ENCODE results near the gene KISS1. TPM values are rescaled to one million over a fixed set of nuclear protein-coding genes. Genes with fewer than 3 reads are reported as not detected.

Gene KISS1
- total RNA-seq, 1 experiment from 2014 or later, result not detected

GRCh38 chr1:204202481-204202880 lies 6.2 kb upstream of the KISS1 start:
- no peaks in the 10 kb centered on the region for H3K27me3 ChIP-seq (ENCODE audit: low read length)
- H3K4me2 ChIP-seq (ENCODE audit: low read depth, low read length, poor library complexity, severe bottlenecking), result no peak overlapping the region
- H3K27ac ChIP-seq (ENCODE audit: low read length), result no peak overlapping the region
- H3K36me3 ChIP-seq (ENCODE audit: insufficient read depth, low read length), result no peaks in the 10 kb centered on the region
- no peak overlapping the region for H2AFZ ChIP-seq (ENCODE audit: low read length)
- no peak overlapping the region for H3K9ac ChIP-seq (ENCODE audit: low read length)
- no peaks in the 10 kb centered on the region for H3K4me1 ChIP-seq (ENCODE audit: low read length)
- DNase-seq, result no peak
- H3K9me3 ChIP-seq (ENCODE audit: low read length), result no peaks in the 10 kb centered on the region
- H4K20me1 ChIP-seq (ENCODE audit: insufficient read depth, low read depth, low read length), result no peaks in the 10 kb centered on the region
- H3K79me2 ChIP-seq (ENCODE audit: low read length), result no peaks in the 10 kb centered on the region
- no peaks in the 10 kb centered on the region for H3K9me2 ChIP-seq (replicated peaks; ENCODE audit: insufficient read depth, low read length)
- no peak overlapping the region for H3K4me3 ChIP-seq (ENCODE audit: low read length)

GRCh38 chr1:204201348-204202040 lies 5.2 kb upstream of the KISS1 start:
- H3K9ac ChIP-seq (ENCODE audit: low read length), result no peak overlapping the region
- H3K4me1 ChIP-seq (ENCODE audit: low read length), result no peaks in the 10 kb centered on the region
- no peaks in the 10 kb centered on the region for H4K20me1 ChIP-seq (ENCODE audit: insufficient read depth, low read depth, low read length)
- no peaks in the 10 kb centered on the region for H3K9me3 ChIP-seq (ENCODE audit: low read length)
- DNase-seq, result no peak
- H3K79me2 ChIP-seq (ENCODE audit: low read length), result no peaks in the 10 kb centered on the region
- H3K36me3 ChIP-seq (ENCODE audit: insufficient read depth, low read length), result no peaks in the 10 kb centered on the region
- no peak overlapping the region for H2AFZ ChIP-seq (ENCODE audit: low read length)
- H3K27me3 ChIP-seq (ENCODE audit: low read length), result no peaks in the 10 kb centered on the region
- H3K4me3 ChIP-seq (ENCODE audit: low read length), result no peak overlapping the region
- no peak overlapping the region for H3K4me2 ChIP-seq (ENCODE audit: low read depth, low read length, poor library complexity, severe bottlenecking)
- H3K9me2 ChIP-seq (replicated peaks; ENCODE audit: insufficient read depth, low read length), result no peaks in the 10 kb centered on the region
- no peak overlapping the region for H3K27ac ChIP-seq (ENCODE audit: low read length)

GRCh38 chr1:204199579-204199978 lies 3.3 kb upstream of the KISS1 start:
- Histone ChIP-seq H3K4me1 (ENCODE audit: low read length) (no peaks in the 10 kb centered on the region), H3K4me3 (ENCODE audit: low read length) (no peak overlapping the region), H3K27ac (ENCODE audit: low read length) (no peak overlapping the region), H3K9me2 (replicated peaks; ENCODE audit: insufficient read depth, low read length) (no peaks in the 10 kb centered on the region), H3K9me3 (ENCODE audit: low read length) (no peaks in the 10 kb centered on the region), H3K9ac (ENCODE audit: low read length) (no peak overlapping the region), H3K4me2 (ENCODE audit: low read depth, low read length, poor library complexity, severe bottlenecking) (no peak overlapping the region), H3K36me3 (ENCODE audit: insufficient read depth, low read length) (no peaks in the 10 kb centered on the region), H3K27me3 (ENCODE audit: low read length) (no peaks in the 10 kb centered on the region), H2AFZ (ENCODE audit: low read length) (no peak overlapping the region), H3K79me2 (ENCODE audit: low read length) (no peaks in the 10 kb centered on the region), H4K20me1 (ENCODE audit: insufficient read depth, low read depth, low read length) (no peaks in the 10 kb centered on the region)
- no peak for DNase-seq

- no peak overlapping the region for H3K4me2 ChIP-seq (ENCODE audit: low read depth, low read length, poor library complexity, severe bottlenecking)
- no peaks in the 10 kb centered on the region for H3K4me1 ChIP-seq (ENCODE audit: low read length)
- H3K9me2 ChIP-seq (replicated peaks; ENCODE audit: insufficient read depth, low read length), result no peaks in the 10 kb centered on the region
- no peak overlapping the region for H3K27ac ChIP-seq (ENCODE audit: low read length)
- no peak overlapping the region for H3K9ac ChIP-seq (ENCODE audit: low read length)
- H3K79me2 ChIP-seq (ENCODE audit: low read length), result no peaks in the 10 kb centered on the region
- no peak overlapping the region for H2AFZ ChIP-seq (ENCODE audit: low read length)
- no peaks in the 10 kb centered on the region for H4K20me1 ChIP-seq (ENCODE audit: insufficient read depth, low read depth, low read length)
- no peaks in the 10 kb centered on the region for H3K27me3 ChIP-seq (ENCODE audit: low read length)
- DNase-seq, result no peak
- H3K9me3 ChIP-seq (ENCODE audit: low read length), result no peaks in the 10 kb centered on the region
- no peaks in the 10 kb centered on the region for H3K36me3 ChIP-seq (ENCODE audit: insufficient read depth, low read length)
- H3K4me3 ChIP-seq (ENCODE audit: low read length), result no peak overlapping the region
Observed at GRCh38 chr1:204198348-204199340, 2.4 kb upstream of the KISS1 start.

- Histone ChIP-seq H3K4me3 (ENCODE audit: low read length) (no peak overlapping the region), H2AFZ (ENCODE audit: low read length) (no peak overlapping the region), H3K4me1 (ENCODE audit: low read length) (no peaks in the 10 kb centered on the region), H3K27me3 (ENCODE audit: low read length) (no peaks in the 10 kb centered on the region), H3K36me3 (ENCODE audit: insufficient read depth, low read length) (no peaks in the 10 kb centered on the region), H3K9me3 (ENCODE audit: low read length) (no peaks in the 10 kb centered on the region), H3K9me2 (replicated peaks; ENCODE audit: insufficient read depth, low read length) (no peaks in the 10 kb centered on the region), H3K4me2 (ENCODE audit: low read depth, low read length, poor library complexity, severe bottlenecking) (no peak overlapping the region), H4K20me1 (ENCODE audit: insufficient read depth, low read depth, low read length) (no peaks in the 10 kb centered on the region), H3K79me2 (ENCODE audit: low read length) (no peaks in the 10 kb centered on the region), H3K27ac (ENCODE audit: low read length) (no peak overlapping the region), H3K9ac (ENCODE audit: low read length) (no peak overlapping the region)
- DNase-seq, result no peak
Observed at GRCh38 chr1:204197068-204197467, 777 bp upstream of the KISS1 start.

GRCh38 chr1:204194771-204195170 lies 1.5 kb downstream of the KISS1 start:
- H3K9me2 ChIP-seq (replicated peaks; ENCODE audit: insufficient read depth, low read length), result no peaks in the 10 kb centered on the region
- no peak overlapping the region for H2AFZ ChIP-seq (ENCODE audit: low read length)
- no peaks in the 10 kb centered on the region for H3K27me3 ChIP-seq (ENCODE audit: low read length)

GRCh38 chr1:204194080-204194479 lies 2.2 kb downstream of the KISS1 start:
- H3K27me3 ChIP-seq (ENCODE audit: low read length), result no peaks in the 10 kb centered on the region
- no peaks in the 10 kb centered on the region for H3K4me1 ChIP-seq (ENCODE audit: low read length)
- no peaks in the 10 kb centered on the region for H3K79me2 ChIP-seq (ENCODE audit: low read length)
- H3K27ac ChIP-seq (ENCODE audit: low read length), result no peak overlapping the region
- no peak overlapping the region for H2AFZ ChIP-seq (ENCODE audit: low read length)
- H3K4me2 ChIP-seq (ENCODE audit: low read depth, low read length, poor library complexity, severe bottlenecking), result no peak overlapping the region
- no peak overlapping the region for H3K4me3 ChIP-seq (ENCODE audit: low read length)
- no peaks in the 10 kb centered on the region for H3K36me3 ChIP-seq (ENCODE audit: insufficient read depth, low read length)
- no peak for DNase-seq
- no peaks in the 10 kb centered on the region for H4K20me1 ChIP-seq (ENCODE audit: insufficient read depth, low read depth, low read length)
- no peaks in the 10 kb centered on the region for H3K9me2 ChIP-seq (replicated peaks; ENCODE audit: insufficient read depth, low read length)
- H3K9me3 ChIP-seq (ENCODE audit: low read length), result no peaks in the 10 kb centered on the region
- H3K9ac ChIP-seq (ENCODE audit: low read length), result no peak overlapping the region

More at GRCh38 chr1:204194771-204195170, 1.5 kb downstream of the KISS1 start:
- Histone ChIP-seq H3K4me3 (ENCODE audit: low read length) (no peak overlapping the region), H3K4me1 (ENCODE audit: low read length) (no peaks in the 10 kb centered on the region), H3K27ac (ENCODE audit: low read length) (no peak overlapping the region), H3K36me3 (ENCODE audit: insufficient read depth, low read length) (no peaks in the 10 kb centered on the region), H3K79me2 (ENCODE audit: low read length) (no peaks in the 10 kb centered on the region), H3K9me3 (ENCODE audit: low read length) (no peaks in the 10 kb centered on the region), H3K9ac (ENCODE audit: low read length) (no peak overlapping the region), H4K20me1 (ENCODE audit: insufficient read depth, low read depth, low read length) (no peaks in the 10 kb centered on the region), H3K4me2 (ENCODE audit: low read depth, low read length, poor library complexity, severe bottlenecking) (no peak overlapping the region)
- DNase-seq, result no peak

GRCh38 chr1:204192589-204193352 lies 3.5 kb downstream of the KISS1 start:
- Histone ChIP-seq H4K20me1 (ENCODE audit: insufficient read depth, low read depth, low read length) (no peaks in the 10 kb centered on the region), H3K4me1 (ENCODE audit: low read length) (no peaks in the 10 kb centered on the region), H3K9me2 (replicated peaks; ENCODE audit: insufficient read depth, low read length) (no peaks in the 10 kb centered on the region), H3K9ac (ENCODE audit: low read length) (no peak overlapping the region), H3K4me3 (ENCODE audit: low read length) (no peak overlapping the region), H3K9me3 (ENCODE audit: low read length) (no peaks in the 10 kb centered on the region), H3K79me2 (ENCODE audit: low read length) (no peaks in the 10 kb centered on the region), H3K36me3 (ENCODE audit: insufficient read depth, low read length) (no peaks in the 10 kb centered on the region), H2AFZ (ENCODE audit: low read length) (no peak overlapping the region), H3K27me3 (ENCODE audit: low read length) (no peaks in the 10 kb centered on the region), H3K4me2 (ENCODE audit: low read depth, low read length, poor library complexity, severe bottlenecking) (no peak overlapping the region), H3K27ac (ENCODE audit: low read length) (no peak overlapping the region)
- DNase-seq, result no peak

All from Karpas-422 (cell line).